DND-41 (cell line): ENCODE measurements around the gene SETBP1.

ENCODE experiments used
- ATAC-seq: fragments of 200-7000 bp; cut with Tn5 transposase; 3 replicates; pipeline ENCODE4 v1.9.1; 2021; ENCODE audit warnings: low read depth; ENCODE audit not compliant: insufficient read depth
- DNase-seq: peaks from one replicate; pipeline ENCODE4 v3.0.0-alpha.2; 2020
- H2AFZ ChIP-seq: 2 replicates; pipeline ENCODE4 v1.6.0; 2012; ENCODE audit warnings: low read depth, low read length
- H3K27ac ChIP-seq: 2 replicates; pipeline ENCODE4 v1.5.1; 2012; ENCODE audit warnings: low read length, inconsistent platforms
- H3K27me3 ChIP-seq: fragments of 200-600 bp; sonication (generic); 2 replicates; pipeline ENCODE4 v1.6.0; 2012; ENCODE audit warnings: low read length, mild to moderate bottlenecking, inconsistent platforms; ENCODE audit not compliant: insufficient read depth, poor library complexity
- H3K36me3 ChIP-seq: 2 replicates; pipeline ENCODE4 v1.5.1; 2012; ENCODE audit warnings: low read length, inconsistent platforms; ENCODE audit not compliant: insufficient read depth
- H3K4me1 ChIP-seq: 2 replicates; pipeline ENCODE4 v1.5.1; 2012; ENCODE audit warnings: mild to moderate bottlenecking, low read length; ENCODE audit not compliant: insufficient read depth
- H3K4me2 ChIP-seq: 2 replicates; pipeline ENCODE4 v1.6.0; 2012; ENCODE audit warnings: mild to moderate bottlenecking, moderate library complexity, low read length, inconsistent platforms; ENCODE audit not compliant: insufficient read depth
- H3K4me3 ChIP-seq, 2 experiments: fragments of 200-600 bp in 1 of 2; shearing (Covaris generic) in 1 of 2; 2 replicates each; pipeline ENCODE4 v1.5.1; 2012 to 2016; ENCODE audit warnings: inconsistent platforms in 2 of 2, low read length in 2 of 2, mild to moderate bottlenecking in 2 of 2, low read depth in 1 of 2, moderate library complexity in 1 of 2
- H3K79me2 ChIP-seq: 2 replicates; pipeline ENCODE4 v1.6.0; 2012; ENCODE audit warnings: low read length, inconsistent platforms; ENCODE audit not compliant: insufficient read depth
- H3K9ac ChIP-seq: 2 replicates; pipeline ENCODE4 v1.6.0; 2012; ENCODE audit warnings: low read depth, mild to moderate bottlenecking, inconsistent platforms, low read length, moderate library complexity
- H3K9me3 ChIP-seq: 2 replicates; pipeline ENCODE4 v1.5.1; 2012; ENCODE audit warnings: low read length, moderate library complexity, mild to moderate bottlenecking, inconsistent platforms; ENCODE audit not compliant: insufficient read depth, severe bottlenecking
- H4K20me1 ChIP-seq: 2 replicates; pipeline ENCODE4 v1.6.0; 2012; ENCODE audit warnings: low read length; ENCODE audit not compliant: insufficient read depth
- EZH2 ChIP-seq: IDR thresholded peaks from 3 replicates; pipeline ENCODE4 v1.6.1; 2012; ENCODE audit warnings: borderline replicate concordance, low read depth, mild to moderate bottlenecking, moderate library complexity, low read length, inconsistent platforms; ENCODE audit not compliant: severe bottlenecking
- TF ChIP-seq, protein P1 (sequence below): IDR thresholded peaks from 2 replicates; pipeline ENCODE4 v1.5.1; 2012; ENCODE audit warnings: borderline replicate concordance, low read length, moderate library complexity, mild to moderate bottlenecking; ENCODE audit not compliant: poor library complexity, severe bottlenecking; ENCODE audit errors: extremely low read depth

SETBP1 gene

DNA sequence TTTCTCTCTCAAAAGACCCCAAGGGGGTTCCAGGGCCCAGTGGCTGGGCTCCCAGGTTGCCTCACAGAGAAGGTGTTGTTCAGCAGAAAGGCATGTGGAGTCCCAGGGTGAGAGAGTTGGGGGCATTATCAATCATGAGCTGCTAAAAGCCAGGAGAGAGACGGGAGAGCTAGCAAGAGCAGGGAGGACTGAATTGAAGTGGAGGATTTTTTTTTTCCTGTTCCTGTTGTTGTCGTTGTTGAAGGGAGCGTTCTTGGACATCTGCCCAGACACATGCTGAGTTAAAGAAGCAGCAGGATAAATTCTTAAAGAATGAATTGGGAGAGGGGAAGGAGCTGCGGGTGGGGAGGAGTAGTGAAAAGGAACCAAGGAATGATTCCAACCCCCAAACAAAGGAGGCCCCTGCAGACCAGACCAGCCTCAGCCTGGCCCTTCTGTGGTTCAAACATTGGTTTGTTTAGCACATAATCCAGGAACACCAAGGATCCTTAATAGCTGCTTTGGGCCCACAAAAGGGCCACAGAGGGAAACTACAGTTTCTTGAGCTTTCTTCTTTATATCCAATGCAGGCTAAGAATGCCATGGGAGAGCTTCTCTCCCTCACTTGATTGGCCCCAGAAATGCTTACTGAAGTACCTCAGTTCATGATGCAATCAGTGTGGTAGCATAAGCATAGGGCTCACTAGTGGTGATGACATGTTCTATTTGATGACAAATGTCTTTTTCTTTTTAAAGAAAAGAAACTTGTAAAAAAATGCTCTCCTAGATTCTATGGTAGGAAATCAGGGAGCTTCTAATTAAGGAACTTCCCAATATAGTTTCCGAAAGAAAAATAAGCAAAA, 146.0 kb downstream of the SETBP1 start:
- Histone ChIP-seq H3K9me3 (no peaks in the 10 kb centered on the region), H3K36me3 (no peaks in the 10 kb centered on the region), H3K9ac (no peak overlapping the region), H3K79me2 (no peaks in the 10 kb centered on the region), H3K4me1 (no peaks in the 10 kb centered on the region), H3K4me3 (no peak overlapping the region), H4K20me1 (no peaks in the 10 kb centered on the region), H2AFZ (no peak overlapping the region), H3K27ac (no peak overlapping the region), H3K4me2 (no peak overlapping the region), H3K27me3 (no peaks in the 10 kb centered on the region)
- TF ChIP-seq, protein P1, sequence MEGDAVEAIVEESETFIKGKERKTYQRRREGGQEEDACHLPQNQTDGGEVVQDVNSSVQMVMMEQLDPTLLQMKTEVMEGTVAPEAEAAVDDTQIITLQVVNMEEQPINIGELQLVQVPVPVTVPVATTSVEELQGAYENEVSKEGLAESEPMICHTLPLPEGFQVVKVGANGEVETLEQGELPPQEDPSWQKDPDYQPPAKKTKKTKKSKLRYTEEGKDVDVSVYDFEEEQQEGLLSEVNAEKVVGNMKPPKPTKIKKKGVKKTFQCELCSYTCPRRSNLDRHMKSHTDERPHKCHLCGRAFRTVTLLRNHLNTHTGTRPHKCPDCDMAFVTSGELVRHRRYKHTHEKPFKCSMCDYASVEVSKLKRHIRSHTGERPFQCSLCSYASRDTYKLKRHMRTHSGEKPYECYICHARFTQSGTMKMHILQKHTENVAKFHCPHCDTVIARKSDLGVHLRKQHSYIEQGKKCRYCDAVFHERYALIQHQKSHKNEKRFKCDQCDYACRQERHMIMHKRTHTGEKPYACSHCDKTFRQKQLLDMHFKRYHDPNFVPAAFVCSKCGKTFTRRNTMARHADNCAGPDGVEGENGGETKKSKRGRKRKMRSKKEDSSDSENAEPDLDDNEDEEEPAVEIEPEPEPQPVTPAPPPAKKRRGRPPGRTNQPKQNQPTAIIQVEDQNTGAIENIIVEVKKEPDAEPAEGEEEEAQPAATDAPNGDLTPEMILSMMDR, result no peak
- no peak for TF ChIP-seq EZH2
- ATAC-seq, result no peak
- no peak for DNase-seq

DNA sequence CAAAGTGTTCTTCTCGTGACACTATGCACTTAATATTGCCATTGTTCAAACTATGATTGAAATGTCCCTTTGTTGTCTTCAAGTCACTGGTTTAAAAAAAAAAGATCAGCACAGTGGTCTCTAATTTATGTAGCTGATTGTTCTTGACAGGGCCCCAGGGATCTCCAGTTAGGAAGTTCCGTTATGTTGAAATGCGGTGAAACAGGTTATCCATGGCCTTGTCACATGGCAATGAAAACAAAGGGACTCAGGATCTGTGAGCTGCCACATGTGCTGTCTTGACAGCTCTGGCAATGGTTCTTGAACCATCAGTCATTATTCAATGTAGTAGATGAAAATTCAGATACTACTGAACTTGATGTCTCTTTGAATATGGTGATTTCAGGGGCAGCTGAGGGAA, 147.4 kb downstream of the SETBP1 start:
- Histone ChIP-seq H2AFZ (no peak overlapping the region), H3K79me2 (no peaks in the 10 kb centered on the region), H3K36me3 (no peaks in the 10 kb centered on the region), H3K9ac (no peak overlapping the region), H3K9me3 (no peaks in the 10 kb centered on the region), H4K20me1 (no peaks in the 10 kb centered on the region), H3K27ac (no peak overlapping the region), H3K4me3 (no peak overlapping the region), H3K4me2 (no peak overlapping the region), H3K4me1 (no peaks in the 10 kb centered on the region), H3K27me3 (no peaks in the 10 kb centered on the region)
- no peak for ATAC-seq
- no peak for DNase-seq
- no peak for TF ChIP-seq EZH2
- TF ChIP-seq, protein P1, result no peak

DNA sequence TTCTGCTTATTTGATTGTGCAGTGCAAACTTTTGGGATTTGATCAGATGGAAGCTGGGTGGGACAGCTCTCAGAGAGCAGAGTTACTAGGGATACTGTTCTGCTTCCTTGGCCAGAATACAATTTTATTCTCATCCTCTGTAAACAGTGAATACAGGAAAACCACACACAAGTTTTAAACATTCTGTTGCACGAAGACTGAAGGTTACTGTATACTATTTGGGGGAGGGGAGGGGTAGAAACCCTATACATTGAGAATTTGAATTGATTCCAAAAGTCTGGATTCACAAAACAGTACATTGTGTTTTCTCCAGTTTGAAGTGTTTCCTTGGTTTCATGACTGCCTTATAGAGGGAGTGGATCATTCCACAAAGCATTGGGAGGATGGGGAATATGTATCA, 149.9 kb downstream of the SETBP1 start:
- Histone ChIP-seq H3K36me3 (no peaks in the 10 kb centered on the region), H3K9me3 (no peaks in the 10 kb centered on the region), H4K20me1 (no peaks in the 10 kb centered on the region), H3K27ac (no peak overlapping the region), H3K4me2 (no peak overlapping the region), H3K27me3 (no peaks in the 10 kb centered on the region), H3K9ac (no peak overlapping the region), H2AFZ (no peak overlapping the region), H3K4me3 (no peak overlapping the region), H3K4me1 (no peaks in the 10 kb centered on the region), H3K79me2 (no peaks in the 10 kb centered on the region)
- no peak for ATAC-seq
- no peak for DNase-seq
- TF ChIP-seq EZH2, result no peak
- TF ChIP-seq, protein P1, result no peak
